Spleen (tissue), 11 donors: ENCODE results near the gene ZSCAN26. TPM values are rescaled to one million over a fixed set of nuclear protein-coding genes. Genes with fewer than 3 reads are reported as not detected.

Experiments used
- DNase-seq: peaks from one replicate; pipeline ENCODE4 v3.0.0-alpha.2; 2020
- H3K27ac ChIP-seq, 8 donors: fragments of 200-600 bp; sonication (generic) in 7 of 8; 1 replicate in 4 of 8; 2 replicates in 4 of 8; pipeline versions ENCODE4 v1.5.0 to v1.8.0; 2016 to 2021; ENCODE audit warnings: inconsistent platforms in 4 of 8, mild to moderate bottlenecking in 4 of 8, moderate library complexity in 1 of 8
- H3K27me3 ChIP-seq, 7 donors: fragments of 200-600 bp; sonication (generic) in 6 of 7; replicated peaks in 1 of 7; 1 replicate in 4 of 7; 2 replicates in 3 of 7; pipeline versions ENCODE4 v1.5.0 to v1.8.0; 2016 to 2021; ENCODE audit warnings: inconsistent platforms in 3 of 7, mild to moderate bottlenecking in 1 of 7
- H3K36me3 ChIP-seq, 6 donors: fragments of 200-600 bp; sonication (generic) in 5 of 6; 1 replicate in 4 of 6; 2 replicates in 2 of 6; pipeline versions ENCODE4 v1.5.0 to v1.8.0; 2016 to 2021; ENCODE audit warnings: inconsistent platforms in 2 of 6
- H3K4me1 ChIP-seq, 6 donors: fragments of 200-600 bp; sonication (generic) in 5 of 6; 1 replicate in 3 of 6; 2 replicates in 3 of 6; pipeline versions ENCODE4 v1.5.0 to v1.8.0; 2016 to 2021; ENCODE audit warnings: inconsistent platforms in 3 of 6
- H3K4me3 ChIP-seq, 8 donors: fragments of 200-600 bp; sonication (generic) in 7 of 8; 1 replicate in 4 of 8; 2 replicates in 4 of 8; pipeline versions ENCODE4 v1.5.0 to v1.8.0; 2016 to 2021; ENCODE audit warnings: inconsistent platforms in 4 of 8, mild to moderate bottlenecking in 4 of 8, moderate library complexity in 2 of 8
- H3K9me3 ChIP-seq, 8 donors: fragments of 200-600 bp; sonication (generic) in 7 of 8; 1 replicate in 4 of 8; 2 replicates in 4 of 8; pipeline versions ENCODE4 v1.5.0 to v1.8.0; 2016 to 2021; ENCODE audit warnings: inconsistent platforms in 4 of 8
- POLR2A ChIP-seq, 3 donors: fragments of 450-650 bp; IDR thresholded peaks; one replicate each; pipeline ENCODE4 v1.5.1; 2017; ENCODE audit warnings: antibody characterized with exemption in 3 of 3, mild to moderate bottlenecking in 1 of 3
- POLR2AphosphoS5 ChIP-seq, 3 donors: sonication (generic); formaldehyde crosslinking; IDR thresholded peaks; one replicate each; pipeline ENCODE4 v1.5.1; 2017; ENCODE audit warnings: antibody characterized with exemption in 3 of 3
- WGBS, 5 donors: extraction: QIAGEN DNeasy Blood & Tissue Kit in 3 of 5; methylation state at CpG; one replicate each; pipeline versions ENCODE4 v1.1.5 to v1.1.7; 2013 to 2018; 5-methylcytosine and 5-hydroxymethylcytosine counted together
- intact Hi-C: fragments of 100-400 bp; cut with DNase I; formaldehyde crosslinking; loops from one replicate; pipeline ENCODE4 v1.15.0; 2023; ENCODE audit warnings: low total_unique reads
- polyA plus RNA-seq, 3 donors: library from polyadenylated mRNA; stranded (reverse); fragments of 200-250 nt; gene quantifications; one replicate each; pipeline ENCODE4 v1.2.1, GENCODE V29; 2013
- total RNA-seq, 7 donors: library from RNA; depleted of rRNA in 3 of 7; stranded (reverse); fragments of >200 nt in 3 of 7; fragmentation: NEBNext Ultra II Directional in 4 of 7; extraction: Animal tissue kit (Norgen Biotek cat#: 25700) in 4 of 7; gene quantifications; one replicate each; pipeline versions ENCODE4 v1.1.0 to v1.2.1, GENCODE V29; 2016 to 2021
- TF ChIP-seq, protein P1 (sequence below), 11 experiments: fragments of 200-600 bp in 7 of 11; fragments of 450-650 bp in 4 of 11; sonication (generic) in 4 of 11; IDR thresholded peaks in 8 of 11; conservative IDR thresholded peaks in 3 of 11; 1 replicate in 7 of 11; 2 replicates in 4 of 11; pipeline versions ENCODE4 v1.4.0 to v1.8.0; 2016 to 2021; ENCODE audit warnings: antibody characterized with exemption in 11 of 11, inconsistent platforms in 4 of 11, mild to moderate bottlenecking in 1 of 11
- donor health status: healthy with polysubstance abuse.
- donor health status: DM: no; HTN: no; CAD: no; lungs with moderate emphysema.
- donor health status: DM: no; HTN: no; CAD: no.
- donor health status: Bipolar disorder and iron deficiency.
- donor health status: healthy.
- donor health status: DM: no; HTN: no; CAD: no.
- donor health status: DM: yes; HTN: yes; CAD: no.

Gene ZSCAN26
- total and polyA plus RNA-seq, 10 donors, result 9.5 to 46.3 (median 20.3) TPM

DNA sequence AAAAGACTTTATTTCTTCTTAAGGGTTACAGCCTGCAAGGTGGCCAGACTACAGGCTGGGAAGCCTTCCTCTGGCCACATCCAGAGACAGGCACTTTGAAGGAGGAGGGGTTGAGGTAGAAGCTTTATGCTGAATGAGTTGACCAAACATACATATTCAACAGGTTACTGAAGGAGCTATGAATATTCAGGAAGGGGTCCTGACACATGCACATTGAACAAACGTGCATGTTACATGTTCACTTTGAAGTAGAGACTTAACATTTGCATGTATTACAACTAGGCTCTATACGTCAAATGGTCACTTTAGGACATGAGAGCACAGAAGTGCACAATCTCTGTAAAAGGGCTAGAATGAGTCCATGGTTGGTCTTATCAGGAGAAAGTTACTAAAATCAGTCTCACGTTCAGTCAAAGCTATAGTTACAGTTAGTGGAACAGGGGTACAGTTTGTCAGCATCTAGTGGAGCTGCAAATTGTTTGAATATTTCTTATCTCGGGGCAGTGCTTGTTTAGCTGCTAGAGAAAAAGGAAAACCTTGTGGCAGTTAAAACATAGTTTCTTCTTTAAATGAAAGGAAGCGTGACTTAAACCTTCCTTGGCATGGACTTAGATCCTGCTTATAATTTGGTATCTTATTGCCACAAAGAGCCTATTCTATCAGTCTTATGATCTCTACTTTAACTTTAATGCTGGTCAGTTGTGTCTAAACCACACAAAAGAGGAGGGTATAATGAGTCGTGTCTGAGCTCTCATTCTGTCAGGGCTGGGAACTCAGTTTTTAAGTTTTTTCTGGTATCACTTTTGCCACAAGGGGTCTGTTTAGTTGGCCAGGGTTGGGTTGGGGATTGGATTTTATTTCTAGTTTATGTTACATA is 46.4 kb upstream of the ZSCAN26 start:
- peaks cover 0 to 48% (median 9%) of the 10 kb centered on the region in 7 donors for H3K27me3 ChIP-seq
- DNase-seq, result no peak
- no peak overlapping the region for H3K4me3 ChIP-seq
- TF ChIP-seq POLR2A (IDR thresholded peaks at IDR 0.05), result no peak
- no peak for TF ChIP-seq POLR2AphosphoS5 (IDR thresholded peaks at IDR 0.05)
- TF ChIP-seq, protein P1, sequence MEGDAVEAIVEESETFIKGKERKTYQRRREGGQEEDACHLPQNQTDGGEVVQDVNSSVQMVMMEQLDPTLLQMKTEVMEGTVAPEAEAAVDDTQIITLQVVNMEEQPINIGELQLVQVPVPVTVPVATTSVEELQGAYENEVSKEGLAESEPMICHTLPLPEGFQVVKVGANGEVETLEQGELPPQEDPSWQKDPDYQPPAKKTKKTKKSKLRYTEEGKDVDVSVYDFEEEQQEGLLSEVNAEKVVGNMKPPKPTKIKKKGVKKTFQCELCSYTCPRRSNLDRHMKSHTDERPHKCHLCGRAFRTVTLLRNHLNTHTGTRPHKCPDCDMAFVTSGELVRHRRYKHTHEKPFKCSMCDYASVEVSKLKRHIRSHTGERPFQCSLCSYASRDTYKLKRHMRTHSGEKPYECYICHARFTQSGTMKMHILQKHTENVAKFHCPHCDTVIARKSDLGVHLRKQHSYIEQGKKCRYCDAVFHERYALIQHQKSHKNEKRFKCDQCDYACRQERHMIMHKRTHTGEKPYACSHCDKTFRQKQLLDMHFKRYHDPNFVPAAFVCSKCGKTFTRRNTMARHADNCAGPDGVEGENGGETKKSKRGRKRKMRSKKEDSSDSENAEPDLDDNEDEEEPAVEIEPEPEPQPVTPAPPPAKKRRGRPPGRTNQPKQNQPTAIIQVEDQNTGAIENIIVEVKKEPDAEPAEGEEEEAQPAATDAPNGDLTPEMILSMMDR (IDR thresholded peaks at IDR 0.05 in 8 of 11, conservative IDR thresholded peaks at IDR 0.05 in 3 of 11), result no peak
- intact Hi-C loops, result loop anchor here (10.0 kb wide), 1 partner anchor 86 kb away; no protein-coding TSS in a partner anchor
- H3K36me3 ChIP-seq, result no peaks in the 10 kb centered on the region
- H3K4me1 ChIP-seq, result peaks cover 8 to 29% (median 22%) of the 10 kb centered on the region in 6 donors
- no peak overlapping the region for H3K27ac ChIP-seq
- H3K9me3 ChIP-seq, result no peaks in the 10 kb centered on the region
- 42 to 50% (median 48%) methylated on average over 6 of the region's 6 CpGs for WGBS, 5 donors

DNA sequence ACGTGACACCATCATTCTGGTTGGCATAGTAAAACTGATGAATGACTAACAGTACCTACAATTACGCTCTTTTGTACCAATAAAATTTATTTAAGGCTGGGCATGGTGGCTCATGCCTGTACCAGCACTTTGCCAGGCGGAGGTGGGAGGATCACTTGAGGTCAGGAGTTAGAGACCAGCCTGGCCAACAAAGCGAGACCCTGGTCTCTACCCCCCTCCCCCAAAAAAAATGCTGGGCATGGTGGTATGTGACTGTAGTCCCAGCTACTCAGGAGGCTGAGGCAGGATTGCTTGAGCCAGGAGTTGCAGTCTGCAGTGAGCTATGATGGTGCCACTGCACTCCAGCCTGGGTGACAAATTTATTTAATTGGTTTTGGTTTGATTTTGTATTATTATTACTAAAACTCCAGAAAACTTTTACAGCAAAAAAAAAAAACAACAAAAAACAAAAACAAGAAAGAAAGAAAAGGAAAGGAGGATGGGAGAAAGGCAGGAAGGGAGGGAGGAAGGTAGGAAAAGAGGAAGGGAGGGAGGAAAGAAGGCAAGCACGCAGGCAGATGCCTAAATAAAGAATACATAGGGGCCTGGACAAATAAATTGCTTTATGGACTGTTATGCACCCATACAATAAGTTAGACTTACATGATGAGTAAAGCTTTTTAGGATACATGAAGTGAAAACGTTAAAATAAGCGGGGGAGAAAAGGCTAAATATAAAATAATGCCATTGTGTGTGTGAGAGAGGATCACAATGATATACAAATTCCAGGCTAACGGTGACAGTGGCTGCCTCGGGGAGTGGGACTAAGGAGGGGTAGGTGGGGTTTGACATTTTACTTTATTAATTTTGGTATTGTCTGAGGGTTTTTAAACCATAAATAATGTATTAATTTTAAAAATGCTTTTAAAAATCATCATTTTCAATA is 42.5 kb upstream of the ZSCAN26 start:
- no peak for TF ChIP-seq POLR2A (IDR thresholded peaks at IDR 0.05)
- TF ChIP-seq POLR2AphosphoS5 (IDR thresholded peaks at IDR 0.05), result no peak
- TF ChIP-seq, protein P1 (IDR thresholded peaks at IDR 0.05 in 8 of 11, conservative IDR thresholded peaks at IDR 0.05 in 3 of 11), result no peak

DNA sequence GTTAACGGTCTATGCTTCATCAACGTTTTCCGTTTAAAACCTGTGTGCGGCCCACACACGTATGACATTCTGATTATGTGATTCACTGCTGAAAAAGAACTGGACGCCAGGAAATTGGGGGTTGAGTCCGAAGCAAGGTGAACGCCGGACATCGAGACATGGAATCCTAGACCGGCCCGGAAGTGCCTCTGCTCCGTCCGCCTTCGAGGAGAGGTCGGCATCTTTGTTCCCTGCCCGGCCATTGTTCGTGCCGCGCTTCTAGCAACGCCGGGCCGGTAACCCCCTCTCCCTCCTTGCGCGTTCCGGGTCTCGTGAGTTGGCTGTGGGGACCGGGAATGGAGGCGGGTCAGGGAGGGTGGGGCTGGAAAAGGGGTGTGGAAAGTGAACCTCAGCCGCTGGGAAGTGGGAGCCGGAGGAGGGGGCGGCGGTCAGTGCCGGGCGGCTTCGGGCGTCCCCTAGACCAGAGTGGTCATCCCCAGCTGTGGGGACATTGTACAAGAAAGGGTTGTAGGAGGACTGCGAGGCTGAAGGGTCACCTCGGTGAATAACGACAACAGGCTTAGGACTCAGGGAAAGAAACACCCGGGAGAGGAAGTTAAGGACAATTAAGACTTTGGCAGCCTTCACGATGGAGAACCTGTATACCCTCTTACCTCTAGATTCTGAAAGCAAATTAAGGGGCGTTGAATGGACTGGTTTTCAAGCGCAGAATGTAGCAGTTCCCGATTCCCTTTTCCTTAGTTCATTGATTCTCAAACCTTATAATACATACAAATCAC is 41.7 kb upstream of the ZSCAN26 start, which contains the start of gene ZSCAN9:
Gene ZSCAN9, plus strand, starts transcription at position 220 of the 779 bp plus-strand sequence. CDS start 1,810 bp downstream, outside the sequence.
- H3K9me3 ChIP-seq, result no peaks in the 10 kb centered on the region
- H3K4me1 ChIP-seq, result peaks cover 4 to 45% (median 22%) of the 10 kb centered on the region in 6 donors
- H3K36me3 ChIP-seq, result peaks cover 0 to 34% (median 29%) of the 10 kb centered on the region in 6 donors
- H3K27me3 ChIP-seq, result peaks cover 0 to 17% (median 5%) of the 10 kb centered on the region in 7 donors
- peak; percentile 93 for DNase-seq
- WGBS, 5 donors, result 1 to 2% (median 1%) methylated on average over 43 to 45 of the region's 45 CpGs
- intact Hi-C loops, result loop anchor here (10.0 kb wide), 1 partner anchor 90 kb away; no protein-coding TSS in a partner anchor
- H3K27ac ChIP-seq, result peak within 1 kb of the TSS; percentile 52 to 86 (median 76)
- peak within 1 kb of the TSS; percentile 58 to 85 (median 70) for H3K4me3 ChIP-seq
- TF ChIP-seq POLR2AphosphoS5 (IDR thresholded peaks at IDR 0.05), result peak; percentile 73 to 83 (median 82)
- TF ChIP-seq POLR2A (IDR thresholded peaks at IDR 0.05), result no peak
- TF ChIP-seq, protein P1 (IDR thresholded peaks at IDR 0.05 in 8 of 11, conservative IDR thresholded peaks at IDR 0.05 in 3 of 11), result no peak

More for the DNA sequence above, 42.5 kb upstream of the ZSCAN26 start:
- H3K4me1 ChIP-seq, result peaks cover 4 to 48% (median 22%) of the 10 kb centered on the region in 6 donors
- peaks cover 0 to 26% (median 7%) of the 10 kb centered on the region in 7 donors for H3K27me3 ChIP-seq
- peak overlapping the region; percentile 52 to 86 (median 76) for H3K27ac ChIP-seq
- peaks cover 0 to 26% (median 20%) of the 10 kb centered on the region in 6 donors for H3K36me3 ChIP-seq
- DNase-seq, result no peak
- H3K4me3 ChIP-seq, result peak overlapping the region; percentile 58 to 85 (median 70)
- 53 to 57% (median 55%) methylated on average over 9 of the region's 9 CpGs for WGBS, 5 donors
- no peaks in the 10 kb centered on the region for H3K9me3 ChIP-seq
- intact Hi-C loops, result loop anchor here (10.0 kb wide), 1 partner anchor 90 kb away; no protein-coding TSS in a partner anchor
